ENCODE results near the gene KLK4. TPM values are rescaled to one million over a fixed set of nuclear protein-coding genes. Genes with fewer than 3 reads are reported as not detected.

Gene KLK4
- total and polyA plus RNA-seq, 4 donors, result not detected

DNA sequence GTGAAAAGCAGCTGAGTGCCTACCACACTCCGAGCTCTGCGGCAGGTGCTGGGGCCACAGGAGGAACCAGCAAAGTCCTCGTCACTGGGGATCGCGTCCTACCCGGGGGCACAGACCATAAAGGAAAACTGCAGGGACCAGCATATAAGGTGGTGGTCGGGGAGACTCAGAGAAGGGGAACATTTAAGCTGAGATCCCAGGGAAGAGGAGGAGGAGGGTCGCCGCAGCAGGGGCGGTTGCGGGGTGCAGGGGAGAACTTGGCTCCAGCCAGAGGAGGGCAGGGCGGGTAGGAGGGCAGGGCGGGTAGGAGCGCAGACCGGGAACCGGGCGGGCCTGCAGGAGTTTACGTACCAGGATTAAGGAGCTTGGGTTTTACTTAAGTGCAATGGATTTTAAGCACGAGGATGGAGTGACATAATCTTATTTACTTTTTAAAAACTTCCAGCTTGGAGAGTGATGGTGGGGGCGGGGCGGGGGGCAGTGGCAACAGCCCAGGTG, 956 bp upstream of the KLK4 start:
- no peak overlapping the region for H3K9ac ChIP-seq (ENCODE audit: low read depth in 1 of 2, low read length in 2 of 2)
- no peaks in the 10 kb centered on the region for H3K9me3 ChIP-seq (ENCODE audit: control insufficient read depth in 4 of 4, low read length in 3 of 4)
- WGBS, result 15% methylated on average over 21 of the region's 21 CpGs
- TF ChIP-seq, protein P1, sequence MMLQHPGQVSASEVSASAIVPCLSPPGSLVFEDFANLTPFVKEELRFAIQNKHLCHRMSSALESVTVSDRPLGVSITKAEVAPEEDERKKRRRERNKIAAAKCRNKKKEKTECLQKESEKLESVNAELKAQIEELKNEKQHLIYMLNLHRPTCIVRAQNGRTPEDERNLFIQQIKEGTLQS (IDR thresholded peaks at IDR 0.05), result no peak
- TF ChIP-seq RXRA (IDR thresholded peaks at IDR 0.05) (no peak), TAF1 (conservative IDR thresholded peaks at IDR 0.05) (no peak), JUND (IDR thresholded peaks at IDR 0.05) (no peak), SP1 (IDR thresholded peaks at IDR 0.05) (no peak), NR2F2 (IDR thresholded peaks at IDR 0.05) (no peak), EGR1 (IDR thresholded peaks at IDR 0.05; ENCODE audit: low read depth in 2 of 2) (no peak), HNF4A (conservative IDR thresholded peaks at IDR 0.05) (no peak), HNF4G (IDR thresholded peaks at IDR 0.05) (no peak), RAD21 (IDR thresholded peaks at IDR 0.05) (no peak), FOXA2 (IDR thresholded peaks at IDR 0.05) (no peak)
- TF ChIP-seq, protein P2, sequence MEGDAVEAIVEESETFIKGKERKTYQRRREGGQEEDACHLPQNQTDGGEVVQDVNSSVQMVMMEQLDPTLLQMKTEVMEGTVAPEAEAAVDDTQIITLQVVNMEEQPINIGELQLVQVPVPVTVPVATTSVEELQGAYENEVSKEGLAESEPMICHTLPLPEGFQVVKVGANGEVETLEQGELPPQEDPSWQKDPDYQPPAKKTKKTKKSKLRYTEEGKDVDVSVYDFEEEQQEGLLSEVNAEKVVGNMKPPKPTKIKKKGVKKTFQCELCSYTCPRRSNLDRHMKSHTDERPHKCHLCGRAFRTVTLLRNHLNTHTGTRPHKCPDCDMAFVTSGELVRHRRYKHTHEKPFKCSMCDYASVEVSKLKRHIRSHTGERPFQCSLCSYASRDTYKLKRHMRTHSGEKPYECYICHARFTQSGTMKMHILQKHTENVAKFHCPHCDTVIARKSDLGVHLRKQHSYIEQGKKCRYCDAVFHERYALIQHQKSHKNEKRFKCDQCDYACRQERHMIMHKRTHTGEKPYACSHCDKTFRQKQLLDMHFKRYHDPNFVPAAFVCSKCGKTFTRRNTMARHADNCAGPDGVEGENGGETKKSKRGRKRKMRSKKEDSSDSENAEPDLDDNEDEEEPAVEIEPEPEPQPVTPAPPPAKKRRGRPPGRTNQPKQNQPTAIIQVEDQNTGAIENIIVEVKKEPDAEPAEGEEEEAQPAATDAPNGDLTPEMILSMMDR (IDR thresholded peaks at IDR 0.05; ENCODE audit: low read depth, low read length, missing input control), result no peak
- TF ChIP-seq, protein P3, sequence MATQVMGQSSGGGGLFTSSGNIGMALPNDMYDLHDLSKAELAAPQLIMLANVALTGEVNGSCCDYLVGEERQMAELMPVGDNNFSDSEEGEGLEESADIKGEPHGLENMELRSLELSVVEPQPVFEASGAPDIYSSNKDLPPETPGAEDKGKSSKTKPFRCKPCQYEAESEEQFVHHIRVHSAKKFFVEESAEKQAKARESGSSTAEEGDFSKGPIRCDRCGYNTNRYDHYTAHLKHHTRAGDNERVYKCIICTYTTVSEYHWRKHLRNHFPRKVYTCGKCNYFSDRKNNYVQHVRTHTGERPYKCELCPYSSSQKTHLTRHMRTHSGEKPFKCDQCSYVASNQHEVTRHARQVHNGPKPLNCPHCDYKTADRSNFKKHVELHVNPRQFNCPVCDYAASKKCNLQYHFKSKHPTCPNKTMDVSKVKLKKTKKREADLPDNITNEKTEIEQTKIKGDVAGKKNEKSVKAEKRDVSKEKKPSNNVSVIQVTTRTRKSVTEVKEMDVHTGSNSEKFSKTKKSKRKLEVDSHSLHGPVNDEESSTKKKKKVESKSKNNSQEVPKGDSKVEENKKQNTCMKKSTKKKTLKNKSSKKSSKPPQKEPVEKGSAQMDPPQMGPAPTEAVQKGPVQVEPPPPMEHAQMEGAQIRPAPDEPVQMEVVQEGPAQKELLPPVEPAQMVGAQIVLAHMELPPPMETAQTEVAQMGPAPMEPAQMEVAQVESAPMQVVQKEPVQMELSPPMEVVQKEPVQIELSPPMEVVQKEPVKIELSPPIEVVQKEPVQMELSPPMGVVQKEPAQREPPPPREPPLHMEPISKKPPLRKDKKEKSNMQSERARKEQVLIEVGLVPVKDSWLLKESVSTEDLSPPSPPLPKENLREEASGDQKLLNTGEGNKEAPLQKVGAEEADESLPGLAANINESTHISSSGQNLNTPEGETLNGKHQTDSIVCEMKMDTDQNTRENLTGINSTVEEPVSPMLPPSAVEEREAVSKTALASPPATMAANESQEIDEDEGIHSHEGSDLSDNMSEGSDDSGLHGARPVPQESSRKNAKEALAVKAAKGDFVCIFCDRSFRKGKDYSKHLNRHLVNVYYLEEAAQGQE (IDR thresholded peaks at IDR 0.05), result no peak
- TF ChIP-seq, protein P4, sequence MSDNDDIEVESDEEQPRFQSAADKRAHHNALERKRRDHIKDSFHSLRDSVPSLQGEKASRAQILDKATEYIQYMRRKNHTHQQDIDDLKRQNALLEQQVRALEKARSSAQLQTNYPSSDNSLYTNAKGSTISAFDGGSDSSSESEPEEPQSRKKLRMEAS (IDR thresholded peaks at IDR 0.05), result no peak
- no peaks in the 10 kb centered on the region for H3K36me3 ChIP-seq (ENCODE audit: control insufficient read depth in 4 of 4, insufficient read depth in 3 of 4, low read depth in 1 of 4, low read length in 3 of 4)
- H3K27me3 ChIP-seq (ENCODE audit: control insufficient read depth in 4 of 4, insufficient read depth in 4 of 4, low read length in 3 of 4), result peaks cover 2 to 14% (median 5%) of the 10 kb centered on the region in 4 donors
- DNase-seq (ENCODE audit: low spot score), result no peak
- H3K4me3 ChIP-seq (ENCODE audit: low read depth in 1 of 3, low read length in 3 of 3), result no peak overlapping the region
- no peak overlapping the region for H3K27ac ChIP-seq (ENCODE audit: low read depth in 1 of 2, low read length in 2 of 2)
- H3K4me1 ChIP-seq (ENCODE audit: control insufficient read depth in 4 of 4, insufficient read depth in 4 of 4, low read length in 3 of 4), result no peaks in the 10 kb centered on the region

DNA sequence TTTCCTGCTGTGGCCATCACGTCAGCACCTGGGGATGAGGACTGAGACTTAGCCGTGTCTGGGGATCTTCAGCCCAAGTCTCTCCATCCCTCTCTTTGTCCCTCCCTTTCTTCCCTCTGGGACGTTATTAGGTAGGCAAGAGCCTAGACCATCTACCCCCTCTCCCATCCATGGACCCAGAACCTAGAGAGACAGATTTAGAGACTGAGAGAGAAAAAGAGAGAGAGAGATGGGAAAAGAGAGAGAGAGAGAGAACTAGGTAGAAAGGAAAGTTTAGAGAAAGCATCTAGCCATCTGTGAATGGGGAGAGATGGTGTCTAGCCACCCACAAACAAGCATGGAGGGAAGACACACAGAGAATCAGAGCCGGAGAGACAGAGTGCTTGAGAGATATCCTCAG, 473 bp downstream of the KLK4 start:
- no peaks in the 10 kb centered on the region for H3K4me1 ChIP-seq (ENCODE audit: control insufficient read depth in 4 of 4, insufficient read depth in 4 of 4, low read length in 3 of 4)
- H3K36me3 ChIP-seq (ENCODE audit: control insufficient read depth in 4 of 4, insufficient read depth in 3 of 4, low read depth in 1 of 4, low read length in 3 of 4), result no peaks in the 10 kb centered on the region
- no peak for TF ChIP-seq HNF4G (IDR thresholded peaks at IDR 0.05)
- H3K4me3 ChIP-seq (ENCODE audit: low read depth in 1 of 3, low read length in 3 of 3), result no peak overlapping the region
- H3K9me3 ChIP-seq (ENCODE audit: control insufficient read depth in 4 of 4, low read length in 3 of 4), result no peaks in the 10 kb centered on the region
- peaks cover 2 to 14% (median 3%) of the 10 kb centered on the region in 4 donors for H3K27me3 ChIP-seq (ENCODE audit: control insufficient read depth in 4 of 4, insufficient read depth in 4 of 4, low read length in 3 of 4)
- 59% methylated on average over 4 of the region's 4 CpGs for WGBS
- no peak for DNase-seq (ENCODE audit: low spot score)
- H3K9ac ChIP-seq (ENCODE audit: low read depth in 1 of 2, low read length in 2 of 2), result no peak overlapping the region
- no peak overlapping the region for H3K27ac ChIP-seq (ENCODE audit: low read depth in 1 of 2, low read length in 2 of 2)
